Measurements from ENCODE around the gene POLA2. TPM values are rescaled to one million over a fixed set of nuclear protein-coding genes. Genes with fewer than 3 reads are reported as not detected.

The POLA2 gene
- total RNA-seq, 4 donors from 2014 or later, result 6.8 to 25.6 (median 13.1) TPM

GRCh38 chr11:65275906-65276305 is 14.1 kb downstream of the POLA2 start:
- H3K4me3 ChIP-seq, result peak overlapping the region in 2 of 4 donors; percentile 11 to 21
- peaks cover 0 to 12% (median 0%) of the 10 kb centered on the region in 4 donors for H3K4me1 ChIP-seq
- H3K9me3 ChIP-seq, result no peaks in the 10 kb centered on the region

GRCh38 chr11:65277631-65278277 is 16.0 kb downstream of the POLA2 start:
- TF ChIP-seq POLR2A (IDR thresholded peaks at IDR 0.05) (no peak), CTCF (IDR thresholded peaks at IDR 0.05) (no peak)
- Histone ChIP-seq H3K4me1 (peaks cover 0 to 12% (median 0%) of the 10 kb centered on the region in 4 donors), H3K4me3 (no peak overlapping the region), H3K27me3 (no peaks in the 10 kb centered on the region), H3K27ac (no peak overlapping the region), H3K36me3 (peaks cover 0 to 18% (median 0%) of the 10 kb centered on the region in 3 donors), H3K9me3 (no peaks in the 10 kb centered on the region)
- no peak for DNase-seq

More at GRCh38 chr11:65275906-65276305, 14.1 kb downstream of the POLA2 start:
- Histone ChIP-seq H3K27ac (peak overlapping the region in 3 of 4 donors; percentile 9 to 80 (median 65)), H3K27me3 (no peaks in the 10 kb centered on the region), H3K36me3 (no peaks in the 10 kb centered on the region)
- no peak for TF ChIP-seq CTCF (IDR thresholded peaks at IDR 0.05)
- TF ChIP-seq POLR2A (IDR thresholded peaks at IDR 0.05), result no peak
- no peak for DNase-seq

- peaks cover 0 to 20% (median 0%) of the 10 kb centered on the region in 3 donors for H3K36me3 ChIP-seq
- no peaks in the 10 kb centered on the region for H3K27me3 ChIP-seq
- DNase-seq, result no peak
- H3K27ac ChIP-seq, result no peak overlapping the region
- TF ChIP-seq POLR2A (IDR thresholded peaks at IDR 0.05) (no peak), CTCF (IDR thresholded peaks at IDR 0.05) (no peak)
- no peaks in the 10 kb centered on the region for H3K9me3 ChIP-seq
- peaks cover 0 to 12% (median 0%) of the 10 kb centered on the region in 4 donors for H3K4me1 ChIP-seq
- no peak overlapping the region for H3K4me3 ChIP-seq
Measured at GRCh38 chr11:65278356-65278755, 16.6 kb downstream of the POLA2 start.

DNA sequence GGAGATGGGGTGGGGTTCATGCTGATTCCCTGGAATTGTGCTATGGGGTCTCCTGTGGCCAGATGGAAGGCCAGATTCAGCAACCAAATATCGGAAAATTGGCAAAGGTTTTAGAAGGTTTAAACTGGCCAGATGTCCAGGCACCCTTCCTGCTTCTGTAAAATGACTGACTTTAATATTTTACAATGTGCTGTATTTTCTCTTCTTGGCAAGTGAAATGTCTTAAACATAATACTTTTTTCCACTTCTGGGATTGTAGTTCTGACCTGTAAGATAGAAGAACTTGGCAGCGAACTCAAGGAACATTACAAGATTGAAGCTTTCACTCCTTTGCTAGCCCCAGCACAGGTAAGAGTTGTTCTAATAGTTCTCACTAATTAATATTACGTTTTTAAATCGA is 17.5 kb downstream of the POLA2 start:
- TF ChIP-seq CTCF (IDR thresholded peaks at IDR 0.05) (no peak), POLR2A (IDR thresholded peaks at IDR 0.05) (no peak)
- peaks cover 0 to 12% (median 0%) of the 10 kb centered on the region in 4 donors for H3K4me1 ChIP-seq
- no peak for DNase-seq
- H3K27me3 ChIP-seq, result no peaks in the 10 kb centered on the region
- H3K9me3 ChIP-seq, result no peaks in the 10 kb centered on the region
- H3K36me3 ChIP-seq, result peaks cover 0 to 20% (median 0%) of the 10 kb centered on the region in 3 donors
- H3K27ac ChIP-seq, result peak overlapping the region in 2 of 4 donors; percentile 14 to 40
- no peak overlapping the region for H3K4me3 ChIP-seq

DNA sequence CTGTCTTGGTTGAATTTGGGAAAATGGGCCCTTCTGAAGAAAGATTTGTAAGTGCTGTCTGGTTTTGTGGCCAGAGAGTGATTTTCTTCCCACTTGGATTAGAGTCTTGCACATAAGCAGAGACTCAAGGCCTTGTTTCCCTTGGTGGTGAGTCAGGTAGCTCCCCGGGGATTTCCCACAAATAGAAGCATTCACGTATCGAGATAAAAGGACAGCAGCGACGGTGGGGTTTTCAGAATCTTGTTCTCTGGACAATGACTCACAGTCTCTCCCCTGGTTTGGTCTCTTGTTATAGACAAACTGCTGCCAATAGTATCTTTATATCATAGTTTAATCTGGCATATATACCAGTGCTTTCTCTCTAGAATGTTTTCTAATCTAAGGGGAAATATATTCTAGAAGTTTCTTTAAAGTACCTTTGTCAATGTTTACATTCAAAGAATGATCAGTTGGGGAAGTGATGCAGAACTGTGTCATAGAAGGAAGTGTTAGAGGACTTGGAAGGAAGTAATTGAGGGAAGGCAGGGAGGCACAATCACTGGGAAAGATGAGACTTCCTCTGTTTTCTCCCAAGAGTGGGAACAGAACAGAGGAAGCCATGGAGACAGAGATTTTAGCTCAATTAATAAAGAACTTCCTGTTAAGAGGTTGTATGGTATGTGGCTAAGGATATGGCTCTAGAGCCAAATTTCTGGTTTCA is 18.1 kb downstream of the POLA2 start:
- H3K4me1 ChIP-seq, result peaks cover 0 to 12% (median 0%) of the 10 kb centered on the region in 4 donors
- no peak overlapping the region for H3K4me3 ChIP-seq
- DNase-seq, result peak in 1 of 3 donors; percentile 64
- no peaks in the 10 kb centered on the region for H3K27me3 ChIP-seq
- H3K36me3 ChIP-seq, result peaks cover 0 to 20% (median 0%) of the 10 kb centered on the region in 3 donors
- TF ChIP-seq CTCF (IDR thresholded peaks at IDR 0.05) (no peak), POLR2A (IDR thresholded peaks at IDR 0.05) (no peak)
- no peaks in the 10 kb centered on the region for H3K9me3 ChIP-seq
- H3K27ac ChIP-seq, result peak overlapping the region in 2 of 4 donors; percentile 14 to 40

Measured in Peyer's patch (tissue), 4 donors.